ENCODE measurements around the gene CD47.
A peak's percentile ranks its signal among the peaks of the same experiment; 100 is the strongest.

Gene CD47

DNA sequence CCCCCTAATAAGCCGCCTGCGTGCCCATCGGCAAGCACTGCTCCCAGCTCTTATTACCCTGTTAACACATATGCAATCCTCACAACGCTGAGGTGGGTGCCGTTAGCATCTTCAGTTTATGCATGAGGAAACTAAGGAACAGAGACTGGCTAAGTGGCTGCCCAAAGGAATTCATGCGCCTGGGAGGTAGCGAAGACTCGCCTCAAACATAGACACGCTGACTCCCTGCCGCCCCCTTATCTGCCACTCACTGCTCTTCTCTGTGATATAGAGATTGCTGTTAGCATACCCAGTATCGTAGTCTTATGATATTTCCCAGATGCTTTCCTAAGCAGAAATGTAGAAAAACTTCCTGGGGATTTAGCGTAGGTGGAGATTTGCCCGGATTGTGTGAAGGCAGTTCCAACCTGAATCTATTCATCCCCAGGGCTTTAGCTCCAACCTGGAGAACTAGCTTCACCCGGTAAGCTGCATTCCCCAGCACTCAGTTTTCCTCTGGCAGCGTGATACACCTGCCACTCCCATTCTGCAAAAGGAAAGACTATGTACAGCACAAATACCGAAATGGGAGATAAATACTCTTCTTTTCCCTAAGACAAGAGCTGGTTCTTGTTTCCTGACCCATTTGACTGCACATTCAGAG is 23.7 kb upstream of the CD47 start:
- no peak for DNase-seq

DNA sequence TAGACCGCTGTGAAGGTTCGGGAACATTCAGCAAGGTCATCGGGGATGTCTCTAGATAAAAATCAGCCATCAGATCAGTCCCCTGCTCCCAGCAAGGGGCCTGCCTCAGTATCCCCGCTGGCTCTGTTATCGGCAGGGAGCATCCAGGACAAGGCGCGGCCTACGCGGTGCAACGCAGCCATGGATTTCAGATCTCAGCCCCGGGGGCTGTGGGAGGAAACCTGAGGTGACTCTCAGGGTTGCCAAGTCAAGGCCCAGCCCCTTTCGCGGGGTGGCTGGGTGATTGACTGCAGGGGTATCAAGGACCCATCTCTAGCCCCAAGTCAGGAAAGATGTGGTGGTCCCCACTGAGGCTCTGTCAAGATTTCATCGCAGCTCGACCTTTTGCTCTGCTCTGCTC is 23.1 kb upstream of the CD47 start:
- DNase-seq = no peak

DNA sequence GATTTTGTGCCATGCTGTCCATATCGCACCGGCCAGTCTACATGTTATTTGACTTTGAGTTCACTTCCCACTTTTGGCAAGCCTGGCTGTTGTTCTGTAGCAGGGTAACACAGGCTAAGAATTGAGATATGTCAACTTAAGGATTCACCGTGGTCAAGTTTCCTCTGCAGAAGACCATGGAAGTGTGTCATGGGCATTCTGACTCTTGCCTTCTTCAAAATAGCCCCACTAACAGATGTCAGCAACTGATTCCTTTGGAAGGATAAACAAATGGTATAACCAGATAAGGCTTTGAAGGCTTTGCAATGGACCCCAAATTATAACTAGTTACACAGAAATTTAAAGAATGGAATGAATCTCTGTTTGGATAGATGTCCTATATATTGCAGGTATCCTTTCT is 20.1 kb upstream of the CD47 start:
- no peak for DNase-seq

DNA sequence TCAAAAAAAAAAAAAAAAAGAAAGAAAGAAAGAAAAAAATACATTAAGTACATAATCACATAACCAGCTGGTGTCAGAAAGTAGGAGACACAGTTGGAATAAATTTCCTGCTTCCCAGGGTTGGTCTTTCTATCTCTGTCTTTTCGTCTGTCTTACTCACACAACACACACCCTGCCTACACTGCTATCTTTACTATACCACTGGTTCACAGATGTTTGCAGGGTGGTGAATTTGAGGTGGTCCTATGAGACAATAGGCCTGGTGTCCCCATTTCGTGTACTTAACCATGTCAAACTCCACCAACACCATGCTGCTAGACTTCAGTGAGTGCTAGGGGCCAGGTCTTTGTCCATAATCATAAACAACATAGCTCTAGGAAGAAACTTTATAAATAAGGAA is 17.6 kb upstream of the CD47 start:
- DNase-seq = no peak

DNA sequence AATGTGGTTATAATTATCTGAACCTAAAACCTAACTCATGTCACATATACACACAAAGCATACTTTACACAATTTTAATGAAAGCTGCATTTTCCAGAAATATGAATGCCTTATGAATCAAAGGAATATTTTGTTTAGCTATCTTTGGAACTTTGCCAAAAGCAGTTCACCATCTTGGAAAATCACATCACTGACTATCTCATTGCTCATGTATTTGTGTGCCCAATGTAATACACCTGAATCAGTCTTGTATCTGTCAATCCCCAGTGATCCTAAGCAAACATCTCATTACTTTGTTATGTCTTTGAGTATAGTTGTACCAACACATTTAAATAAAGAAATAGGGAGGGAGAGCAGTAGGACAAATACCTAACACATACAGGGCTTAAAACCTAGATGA is 15.6 kb upstream of the CD47 start:
- no peak for DNase-seq

DNA sequence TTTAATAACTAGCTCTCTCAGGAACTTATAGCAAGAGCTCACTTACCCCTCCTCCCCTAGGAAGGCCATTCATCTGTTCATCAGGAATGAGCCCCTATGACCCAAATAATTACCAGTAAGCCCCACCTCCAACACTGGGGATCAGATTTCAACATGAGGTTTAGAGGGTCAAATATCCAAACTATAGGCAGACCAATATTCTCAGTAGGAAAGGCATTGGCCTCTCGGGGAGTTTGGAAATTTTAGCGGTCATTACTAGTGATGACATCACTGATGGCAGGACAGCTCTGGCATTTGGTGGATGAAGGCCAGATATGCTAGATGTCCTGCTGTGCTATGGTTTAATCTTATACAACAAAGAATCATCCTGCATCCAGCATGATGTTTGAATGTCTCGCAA is 15.2 kb upstream of the CD47 start:
- DNase-seq = no peak

DNA sequence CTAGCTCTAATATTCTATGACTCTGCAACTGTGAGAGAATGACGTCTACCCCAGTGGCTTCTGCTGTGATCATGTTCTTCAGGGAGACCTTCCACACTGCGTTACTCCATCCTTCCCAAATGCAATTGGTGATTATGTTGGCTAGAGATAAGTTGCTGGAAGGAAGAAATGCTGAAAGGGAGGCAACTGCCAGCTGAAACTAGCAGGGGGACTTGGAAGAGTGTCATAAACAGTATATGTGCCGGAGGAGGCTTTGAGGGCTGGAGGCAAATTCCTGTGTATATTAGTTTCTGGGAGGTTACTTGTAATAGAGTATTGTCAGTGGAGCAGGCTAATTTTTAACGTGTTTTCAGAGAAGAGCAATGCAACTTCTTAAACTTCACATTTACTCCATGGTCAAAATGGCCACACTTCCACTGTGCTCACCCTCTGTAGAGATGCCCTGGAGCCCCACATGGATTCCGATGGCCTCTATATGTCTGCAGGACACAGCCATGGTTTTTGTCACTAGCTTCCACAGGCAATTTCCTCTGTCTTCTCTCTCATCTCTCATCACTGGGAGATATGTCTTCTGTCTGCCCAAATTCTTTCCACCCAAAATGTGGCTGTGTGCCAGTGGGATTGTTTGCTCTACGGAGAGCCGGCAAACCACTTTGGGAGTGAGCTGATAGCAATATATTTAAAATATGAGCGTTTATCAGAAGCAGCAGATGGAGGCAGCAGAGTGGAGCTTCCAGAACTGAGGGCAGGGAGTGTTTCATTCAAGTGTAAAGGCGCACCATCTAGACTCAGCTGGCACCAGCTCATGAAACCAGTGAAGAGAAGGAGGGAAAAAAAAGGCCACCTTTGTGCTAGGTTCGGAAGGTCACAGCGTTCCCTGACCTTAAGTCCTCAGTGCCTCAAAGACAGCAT is 13.3 kb upstream of the CD47 start:
- no peak for DNase-seq

DNA sequence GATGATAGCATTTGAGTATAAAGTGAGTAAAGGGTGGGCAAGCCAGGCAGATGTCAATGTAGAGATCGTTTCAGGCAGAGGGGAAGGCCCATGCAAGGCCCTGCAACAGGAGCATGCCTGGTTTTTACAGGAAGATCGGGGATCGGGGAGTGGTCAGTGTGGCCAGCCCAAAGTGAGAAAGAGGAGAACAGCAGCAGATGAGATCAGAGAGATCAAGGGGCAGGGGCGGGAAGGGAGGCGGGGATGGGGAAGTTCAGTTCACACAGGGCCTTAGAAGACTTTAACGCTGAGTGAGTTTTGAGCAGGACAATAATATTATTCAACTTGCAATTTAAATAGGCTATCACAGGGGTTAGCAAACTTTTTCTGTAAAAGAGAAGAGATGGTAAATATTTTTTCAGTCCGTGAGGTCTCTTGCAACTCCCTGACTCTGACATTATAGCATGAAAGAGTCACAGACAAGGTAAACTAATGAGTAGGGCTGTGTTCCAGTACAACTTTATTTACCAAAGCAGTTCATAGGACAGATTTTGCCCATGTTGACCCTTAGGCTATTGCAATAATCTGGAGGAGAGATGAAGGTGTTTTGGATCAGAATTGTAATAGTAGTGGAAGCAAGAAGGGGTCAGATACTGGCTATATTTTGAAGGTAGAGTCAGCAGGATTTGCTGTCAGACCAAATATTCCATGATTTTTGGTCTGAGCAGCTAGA is 12.4 kb upstream of the CD47 start:
- DNase-seq = no peak

DNA sequence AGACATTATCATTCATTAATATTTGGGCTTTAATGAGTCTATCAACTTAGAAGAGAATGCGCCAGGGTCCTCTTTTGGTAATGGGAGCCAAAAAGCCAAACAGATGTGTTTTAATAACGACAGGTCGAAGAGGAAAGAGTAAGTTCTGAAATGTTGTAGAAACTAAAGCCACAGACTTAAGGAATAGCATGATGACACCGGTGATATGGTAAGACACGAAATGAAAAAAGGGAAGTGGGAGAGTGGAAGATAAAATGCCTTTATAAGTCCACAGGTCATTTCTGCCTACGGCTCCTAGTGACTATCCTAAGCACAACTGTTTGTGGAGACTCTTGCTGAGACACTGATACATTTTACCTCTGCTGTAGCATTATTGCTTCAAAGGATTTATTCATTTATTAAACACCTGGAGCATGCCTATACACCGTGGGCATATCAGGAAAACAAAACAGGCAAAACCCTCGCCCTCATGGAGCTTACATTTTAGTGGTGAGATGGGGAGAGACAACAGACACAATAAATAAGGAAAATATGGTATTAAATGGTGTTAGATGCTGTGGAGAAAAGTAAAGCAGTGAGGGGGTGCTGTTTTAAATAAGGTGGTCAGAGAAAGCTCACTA is 11.7 kb upstream of the CD47 start:
- no peak for DNase-seq

DNA sequence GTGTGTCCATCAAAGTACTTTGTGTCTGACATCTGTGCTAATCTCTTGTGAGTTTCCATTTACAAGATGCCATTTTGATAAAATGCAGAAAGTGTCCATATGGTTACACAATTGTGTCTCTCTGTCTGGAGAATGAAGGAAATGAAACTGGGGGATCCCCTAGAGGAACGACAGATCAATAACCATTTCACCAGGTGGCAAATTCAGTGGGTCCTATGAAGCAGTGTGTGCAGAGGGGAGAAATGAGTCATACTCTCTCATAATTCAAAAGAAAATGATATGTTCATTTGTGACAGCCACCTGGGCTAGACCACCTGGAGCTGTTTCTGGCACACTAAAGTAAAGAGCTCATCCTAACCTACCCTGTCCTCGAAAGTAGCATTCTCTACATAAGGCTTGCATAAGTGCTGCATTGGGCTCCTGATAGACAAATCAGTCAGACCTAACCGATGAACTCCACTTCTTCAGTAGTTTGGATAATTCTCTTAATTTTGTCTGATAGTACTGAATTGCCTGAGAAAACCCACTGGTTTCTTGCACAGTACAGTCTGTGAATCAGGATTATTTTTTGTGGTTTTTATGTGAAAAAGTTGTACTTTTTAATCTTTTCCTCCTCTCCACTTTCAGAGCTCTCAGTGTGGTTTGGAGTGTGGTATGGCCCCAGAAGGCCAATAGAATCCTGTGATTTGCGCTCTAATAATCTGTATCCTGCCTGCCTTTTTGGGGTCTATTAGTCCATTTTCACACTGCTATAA is 10.3 kb upstream of the CD47 start:
- DNase-seq = no peak

DNA sequence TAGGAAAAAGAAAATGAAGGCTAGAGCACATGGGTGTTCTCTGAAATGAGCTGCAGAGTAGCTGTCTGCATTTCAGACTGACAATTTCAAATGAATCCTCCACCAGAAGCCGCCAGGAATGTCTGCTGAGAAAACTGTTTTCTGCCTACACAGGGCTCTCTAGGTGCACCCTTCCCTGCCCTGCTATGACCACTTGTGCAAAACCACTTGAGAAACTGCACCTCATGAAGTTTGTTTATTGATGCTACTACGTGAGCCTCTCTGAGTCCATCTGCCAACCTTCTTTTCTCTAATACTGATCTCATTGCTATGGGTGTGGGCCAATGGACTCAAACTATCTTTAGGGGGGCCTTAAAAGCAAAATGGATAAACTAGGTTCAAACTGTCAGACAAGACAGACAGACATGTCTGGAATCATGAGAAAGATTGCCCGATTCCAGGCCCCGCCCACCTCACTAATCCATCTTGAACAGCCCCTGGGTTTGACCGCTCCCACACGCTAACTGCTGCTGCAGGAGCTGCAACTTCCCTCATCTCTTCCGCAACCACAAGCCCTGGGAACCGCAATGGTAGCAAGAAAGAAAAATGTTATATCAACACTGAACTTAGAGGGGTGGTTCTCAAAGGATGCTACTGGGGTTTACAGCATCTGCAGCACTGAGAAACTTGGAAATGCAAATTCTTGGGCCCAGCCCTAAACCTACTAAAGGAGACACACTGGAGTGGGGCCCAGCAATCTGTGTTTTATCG is 9.0 kb upstream of the CD47 start:
- DNase-seq = no peak

DNA sequence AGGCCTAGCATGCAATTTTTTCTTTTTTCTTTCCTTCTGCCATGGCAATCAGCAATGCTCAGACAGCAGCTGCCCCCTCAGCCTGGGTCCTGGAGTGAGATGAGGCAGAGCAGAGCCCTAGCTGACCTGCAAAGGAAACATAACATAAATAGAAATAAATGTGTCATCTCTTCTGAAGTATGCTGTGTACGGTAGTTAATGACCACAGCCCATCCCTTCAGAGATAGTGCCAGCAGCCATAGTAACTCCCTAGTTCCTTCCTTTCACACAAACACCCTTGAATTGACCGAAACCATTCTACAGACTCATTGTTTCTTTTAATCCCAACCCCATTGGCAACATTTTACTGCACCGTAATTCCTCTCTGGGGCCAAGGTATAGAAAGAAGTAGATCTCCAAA is 8.4 kb upstream of the CD47 start:
- no peak for DNase-seq

DNA sequence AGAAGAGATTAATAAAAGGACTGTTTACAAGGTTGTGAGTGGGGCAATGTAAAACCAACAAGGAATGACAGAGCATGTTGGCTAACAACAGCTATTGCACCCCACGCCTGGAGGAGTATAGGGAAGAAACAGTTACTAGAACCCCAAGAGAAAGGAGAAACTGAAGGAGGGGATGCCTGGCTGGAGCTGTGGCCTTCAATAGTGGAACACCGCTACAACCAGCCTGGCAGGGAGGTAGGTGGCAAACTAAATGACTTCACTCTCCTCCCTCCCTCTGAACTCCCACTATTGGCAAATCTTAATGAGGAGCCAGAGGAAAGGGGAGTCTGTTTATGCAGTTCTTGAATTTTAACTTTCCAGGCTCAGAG is 7.2 kb upstream of the CD47 start:
- no peak for DNase-seq

DNA sequence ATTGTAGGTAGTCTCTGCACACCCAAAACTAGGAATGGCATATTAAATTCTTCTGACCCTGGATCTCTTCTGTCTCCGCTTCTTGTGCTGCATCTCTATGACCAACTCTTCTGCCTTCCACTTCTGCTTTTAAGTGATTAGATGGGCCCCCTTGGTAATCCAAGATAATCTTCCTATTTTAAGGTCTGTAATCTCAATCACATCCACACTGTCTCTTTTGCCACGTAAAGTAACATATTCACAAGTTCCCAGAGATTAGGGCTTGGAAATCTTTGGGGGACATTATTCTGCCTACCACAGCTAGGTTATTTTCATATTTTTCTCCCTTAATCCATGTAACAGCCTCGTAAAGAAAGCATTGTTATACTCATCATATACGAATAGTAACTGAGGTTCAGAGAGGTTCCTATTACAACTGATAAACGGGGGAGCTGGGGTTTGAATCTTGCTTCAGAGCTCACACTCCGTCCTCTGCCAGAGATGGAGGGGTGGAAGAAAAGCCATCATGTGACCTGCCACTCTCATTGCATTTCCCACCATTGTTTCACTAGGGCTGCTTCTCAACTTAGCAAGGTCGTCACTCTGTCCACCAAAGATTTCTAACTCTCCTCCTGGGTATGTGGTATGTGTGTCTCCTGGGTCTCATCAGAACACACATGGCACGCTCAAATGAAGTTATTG is 6.6 kb upstream of the CD47 start:
- DNase-seq = no peak

DNA sequence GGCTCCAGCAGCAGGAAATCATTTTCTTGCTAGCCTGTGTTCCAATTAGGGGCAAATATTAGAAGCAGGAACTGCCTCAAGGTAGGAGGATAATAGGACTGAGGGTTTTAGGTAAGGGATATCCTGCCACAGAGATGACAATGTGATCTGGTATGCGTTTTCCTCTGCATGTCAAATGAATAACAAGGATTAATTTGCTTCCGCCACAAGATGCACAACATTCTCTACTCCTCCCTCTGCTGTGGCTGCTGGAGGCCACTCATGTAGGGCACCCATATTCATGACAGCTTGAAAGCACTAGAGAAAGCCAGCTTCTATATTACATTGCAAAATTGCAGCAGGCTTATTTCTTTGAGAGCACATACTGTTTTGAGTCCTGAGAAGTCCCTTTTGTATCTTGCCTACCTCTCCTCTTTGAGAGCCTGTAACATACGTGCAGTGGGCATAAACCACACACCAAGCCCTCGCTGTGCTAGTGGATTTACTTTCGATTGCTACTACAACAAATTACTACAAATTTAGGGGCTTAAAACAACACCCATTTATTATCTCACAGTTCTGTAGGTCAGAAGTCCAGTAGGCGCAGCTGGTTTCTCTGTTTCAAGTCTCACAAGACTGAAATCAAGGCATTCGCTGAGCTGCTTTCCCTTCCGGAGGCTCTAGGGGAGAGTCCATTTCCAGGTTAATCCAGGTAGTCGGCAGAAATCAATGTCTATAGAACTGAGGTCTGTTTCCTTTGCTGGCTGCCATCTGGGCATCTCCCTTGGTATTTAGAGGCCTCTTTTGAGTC is 5.9 kb upstream of the CD47 start:
- no peak for DNase-seq

DNA sequence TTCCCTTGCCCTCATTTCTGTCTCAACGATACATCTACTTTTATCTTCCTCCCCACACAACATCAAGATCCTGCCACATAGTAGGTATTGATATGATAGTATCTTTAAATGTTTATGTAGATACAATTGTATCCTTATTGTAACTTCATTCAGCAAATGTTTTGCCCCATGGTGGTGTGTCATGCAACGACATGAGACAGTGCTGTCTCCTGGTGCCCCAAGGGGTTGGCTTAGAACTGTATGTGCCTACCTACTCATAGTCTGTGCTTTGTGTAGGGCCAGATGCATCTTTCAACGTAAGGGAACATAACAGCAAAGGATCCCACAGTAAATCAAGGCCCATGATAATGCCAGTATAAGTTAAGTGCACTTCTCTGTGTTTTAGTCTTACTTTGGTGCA is 2.8 kb upstream of the CD47 start:
- no peak for DNase-seq

DNA sequence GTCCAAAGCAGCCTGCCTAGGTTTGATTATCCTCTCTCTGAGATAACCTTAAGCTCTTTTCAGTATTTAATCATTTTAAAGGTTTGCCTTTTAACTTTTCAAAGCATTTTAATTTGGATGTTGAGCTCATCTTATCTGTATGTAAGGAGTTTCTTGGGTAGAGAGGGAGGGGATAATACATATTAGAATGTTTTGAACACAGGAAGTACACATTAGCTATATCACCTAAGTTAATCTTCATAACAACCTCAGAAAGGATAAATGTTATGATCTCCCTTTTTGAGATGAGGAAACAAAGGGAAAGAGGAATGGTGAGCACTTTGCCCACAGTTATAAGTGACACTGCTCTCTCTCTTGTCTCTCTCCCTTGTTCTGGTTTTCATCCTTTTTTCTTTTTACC is 2.2 kb upstream of the CD47 start:
- no peak for DNase-seq

DNA sequence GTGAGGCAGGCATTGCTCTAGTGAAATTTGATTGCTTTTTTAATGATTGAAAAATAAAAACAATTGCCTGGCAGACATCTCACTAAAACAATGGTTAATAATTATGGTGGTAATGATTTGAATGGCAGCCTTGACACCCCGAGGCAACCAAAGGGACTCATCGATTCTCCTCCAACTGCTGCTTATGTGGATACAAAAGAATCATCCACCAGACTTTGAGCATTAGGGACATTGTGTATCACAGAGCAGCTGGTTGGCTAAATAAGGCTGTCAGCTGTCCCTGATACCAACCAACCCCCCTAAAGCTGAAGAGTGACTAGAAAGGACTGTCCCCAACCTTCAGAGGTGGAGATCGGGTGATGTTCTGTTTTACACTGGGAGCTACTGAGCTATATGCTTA is 1.7 kb upstream of the CD47 start:
- DNase-seq = no peak

DNA sequence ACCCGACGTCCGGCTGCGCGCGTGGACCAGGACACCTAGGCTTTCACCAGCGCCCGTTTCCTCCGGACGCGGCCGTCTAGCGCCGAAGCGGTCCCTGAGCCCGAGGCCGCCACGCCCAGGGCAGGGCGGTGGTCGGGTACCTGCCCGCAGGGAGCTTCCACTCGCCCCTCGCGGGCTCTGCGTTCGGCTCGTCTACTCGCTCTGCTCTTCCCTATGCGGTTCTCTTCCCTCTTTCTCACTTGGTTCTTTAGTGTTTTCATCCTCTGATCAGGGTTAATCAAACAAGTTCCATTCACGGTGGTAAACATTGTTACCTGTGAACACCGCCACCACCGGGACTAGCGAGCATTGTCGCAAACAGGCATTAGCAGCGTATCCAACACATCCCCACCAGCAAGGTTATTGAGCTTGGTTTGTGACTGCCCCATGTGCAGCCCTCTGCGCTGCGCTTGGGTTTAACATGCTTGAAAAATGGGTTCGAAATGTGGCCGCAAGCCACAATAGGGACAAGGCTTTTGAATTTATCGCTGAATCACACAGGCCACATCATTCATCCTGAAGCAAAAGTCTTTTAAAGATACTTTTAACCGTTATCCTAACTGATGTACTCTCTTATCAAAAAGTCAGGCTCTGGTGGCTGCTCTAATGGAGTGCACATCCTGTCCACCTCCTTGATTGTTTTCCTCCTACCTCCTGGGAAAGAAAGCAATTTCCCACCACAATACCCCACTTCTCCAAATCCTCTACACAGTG is 843 bp upstream of the CD47 start:
- DNase-seq = peak; percentile 5

All from kidney glomerular epithelial cell (primary cell).